Panc1 (cell line): ENCODE measurements around the gene MAP3K14.
A peak's percentile ranks its signal among the peaks of the same experiment; 100 is the strongest.

Source experiments
- CTCF ChIP-seq: fragments of 450-650 bp; IDR thresholded peaks from 2 replicates; pipeline ENCODE4 v1.5.1; 2017; ENCODE audit warnings: mild to moderate bottlenecking
- POLR2AphosphoS5 ChIP-seq: IDR thresholded peaks from 2 replicates; pipeline ENCODE4 v1.6.1; 2012; ENCODE audit warnings: mild to moderate bottlenecking, low read depth, low read length, moderate library complexity
- REST ChIP-seq, 2 experiments: IDR thresholded peaks; 2 replicates each; pipeline ENCODE4 v1.6.1; 2011 to 2012; ENCODE audit warnings: low read depth in 2 of 2, control low read depth in 1 of 2, low read length in 1 of 2, mild to moderate bottlenecking in 1 of 2, moderate library complexity in 1 of 2; ENCODE audit not compliant: insufficient read depth in 1 of 2
- SIN3A ChIP-seq: IDR thresholded peaks from 2 replicates; pipeline ENCODE4 v1.6.1; 2012; ENCODE audit warnings: low read depth, mild to moderate bottlenecking, low read length, moderate library complexity, borderline replicate concordance; ENCODE audit not compliant: insufficient read depth
- TCF7L2 ChIP-seq: IDR thresholded peaks from 2 replicates; pipeline ENCODE4 v1.6.1; 2011; ENCODE audit warnings: mild to moderate bottlenecking, low read depth, low read length, inconsistent platforms

DNA sequence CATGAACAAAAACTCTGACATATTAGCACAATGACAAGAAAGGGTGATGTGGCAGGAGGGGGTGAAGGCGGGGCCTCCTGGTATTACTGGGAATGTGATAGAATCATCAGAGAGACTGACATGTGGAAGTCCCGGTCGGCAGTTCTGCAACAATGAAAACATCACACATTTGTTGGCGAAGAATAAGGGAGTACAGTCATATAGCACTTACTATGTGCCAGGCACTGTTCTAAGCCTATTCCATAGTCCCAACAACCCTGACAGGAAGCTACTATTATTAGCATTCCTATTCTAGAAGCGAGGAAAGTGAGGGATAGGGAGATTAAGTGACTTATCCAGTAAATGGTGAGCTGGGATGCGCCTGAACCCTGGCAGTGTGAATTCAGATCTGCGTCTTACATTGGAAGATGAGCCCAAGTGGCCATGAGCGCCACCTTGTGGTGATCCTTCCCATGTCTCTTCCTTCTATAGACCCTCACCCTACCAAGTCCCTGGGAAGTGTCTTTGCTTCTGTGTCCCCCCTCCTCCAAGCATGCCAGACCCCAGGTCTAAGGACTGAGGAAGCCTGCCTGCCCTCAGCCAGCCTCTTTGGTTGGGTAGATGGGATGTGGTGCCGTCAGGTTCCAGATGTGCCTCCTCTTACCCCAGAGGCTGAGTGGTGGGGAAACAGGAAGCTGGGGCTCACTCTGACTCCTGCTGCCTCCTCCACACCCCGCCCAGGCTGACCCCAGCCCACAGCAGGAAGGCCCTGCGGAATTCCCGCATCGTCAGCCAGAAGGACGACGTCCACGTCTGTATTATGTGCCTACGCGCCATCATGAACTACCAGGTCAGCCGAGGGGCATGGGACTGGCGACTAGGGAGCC, 81.2 kb downstream of the MAP3K14 start:
- TF ChIP-seq TCF7L2, result no peak
- peak; percentile 86 for TF ChIP-seq CTCF
- TF ChIP-seq SIN3A, result no peak
- TF ChIP-seq POLR2AphosphoS5, result no peak
- no peak for TF ChIP-seq REST (IDR thresholded peaks at IDR 0.05; ENCODE audit: insufficient read depth in 1 of 2, low read depth in 2 of 2, low read length in 1 of 2)
